ENCODE results near the gene SMIM20.

The SMIM20 gene

GRCh38 chr4:25950461-25951389 lies 36.7 kb downstream of the SMIM20 start:
- Mint-ChIP-seq H3K27me3 (ENCODE audit: low read depth) (peaks cover 31% of the 10 kb centered on the region), H3K27ac (no peak overlapping the region), H3K36me3 (ENCODE audit: low read depth) (no peaks in the 10 kb centered on the region), H3K4me1 (ENCODE audit: low read depth) (peaks cover 4% of the 10 kb centered on the region), H3K9me3 (no peaks in the 10 kb centered on the region), H3K4me3 (no peak overlapping the region)

GRCh38 chr4:25951390-25951952 lies 37.5 kb downstream of the SMIM20 start:
- H3K4me3 Mint-ChIP-seq = no peak overlapping the region
- peaks cover 4% of the 10 kb centered on the region for H3K4me1 Mint-ChIP-seq (ENCODE audit: low read depth)
- no peak overlapping the region for H3K27ac Mint-ChIP-seq
- peaks cover 4% of the 10 kb centered on the region for H3K9me3 Mint-ChIP-seq
- no peaks in the 10 kb centered on the region for H3K36me3 Mint-ChIP-seq (ENCODE audit: low read depth)
- H3K27me3 Mint-ChIP-seq (ENCODE audit: low read depth) = peaks cover 35% of the 10 kb centered on the region

DNA sequence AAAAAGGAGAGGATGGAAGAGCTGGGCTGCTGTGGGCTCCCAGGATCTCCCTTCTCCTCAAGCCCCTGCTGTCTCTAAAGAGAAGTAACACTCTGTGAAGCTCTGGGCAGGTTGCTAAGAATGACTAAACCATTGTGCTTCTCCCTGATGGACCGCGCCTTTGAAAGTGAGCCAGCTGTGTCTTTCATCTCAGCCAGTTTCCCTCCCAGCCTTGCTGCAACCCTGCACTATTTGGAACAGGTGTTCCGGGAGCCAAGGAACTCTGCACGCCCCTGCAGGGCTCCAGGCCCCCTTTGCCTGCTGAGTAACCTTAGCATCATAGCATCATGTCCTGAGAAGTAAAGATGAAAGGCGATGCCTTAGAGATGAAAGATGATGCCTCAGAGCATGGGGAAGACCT lies 39.7 kb downstream of the SMIM20 start:
- Mint-ChIP-seq H3K27me3 (ENCODE audit: low read depth) (peaks cover 25% of the 10 kb centered on the region), H3K36me3 (ENCODE audit: low read depth) (no peaks in the 10 kb centered on the region), H3K4me3 (no peak overlapping the region), H3K27ac (no peak overlapping the region), H3K9me3 (peaks cover 6% of the 10 kb centered on the region), H3K4me1 (ENCODE audit: low read depth) (peaks cover 4% of the 10 kb centered on the region)

- H3K27me3 Mint-ChIP-seq (ENCODE audit: low read depth) = peaks cover 20% of the 10 kb centered on the region
- peaks cover 6% of the 10 kb centered on the region for H3K9me3 Mint-ChIP-seq
- H3K36me3 Mint-ChIP-seq (ENCODE audit: low read depth) = no peaks in the 10 kb centered on the region
Measured at GRCh38 chr4:25954293-25954904, 40.4 kb downstream of the SMIM20 start.

DNA sequence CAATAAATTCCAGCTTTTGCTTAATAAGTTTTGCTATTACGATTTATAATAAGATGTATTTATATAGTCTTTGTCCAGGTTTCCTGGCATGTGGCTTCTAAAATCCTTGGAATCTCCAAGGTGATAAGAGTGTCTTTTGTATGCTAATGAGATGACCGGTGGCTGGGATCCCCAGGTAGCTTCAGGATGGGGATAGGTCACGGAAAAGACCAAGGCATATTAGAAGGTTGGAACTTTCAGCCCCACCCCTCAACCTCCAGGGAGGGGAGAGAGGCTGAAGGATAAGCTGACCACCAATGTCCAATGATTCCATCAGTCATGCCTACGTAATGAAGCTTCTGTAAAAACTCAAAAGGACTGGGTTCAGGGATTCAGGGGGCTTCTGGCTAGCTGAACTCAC lies 41.7 kb downstream of the SMIM20 start:
- Mint-ChIP-seq H3K36me3 (ENCODE audit: low read depth) (no peaks in the 10 kb centered on the region), H3K4me3 (no peak overlapping the region), H3K4me1 (ENCODE audit: low read depth) (peaks cover 4% of the 10 kb centered on the region), H3K9me3 (peaks cover 6% of the 10 kb centered on the region), H3K27me3 (ENCODE audit: low read depth) (peaks cover 11% of the 10 kb centered on the region), H3K27ac (no peak overlapping the region)

More at GRCh38 chr4:25954293-25954904, 40.4 kb downstream of the SMIM20 start:
- no peak overlapping the region for H3K4me3 Mint-ChIP-seq
- H3K4me1 Mint-ChIP-seq (ENCODE audit: low read depth) = peaks cover 4% of the 10 kb centered on the region
- H3K27ac Mint-ChIP-seq = no peak overlapping the region

- H3K27me3 Mint-ChIP-seq (ENCODE audit: low read depth) = peaks cover 8% of the 10 kb centered on the region
- peaks cover under 1% of the 10 kb centered on the region for H3K4me1 Mint-ChIP-seq (ENCODE audit: low read depth)
- H3K27ac Mint-ChIP-seq = no peak overlapping the region
- peaks cover 6% of the 10 kb centered on the region for H3K9me3 Mint-ChIP-seq
- no peaks in the 10 kb centered on the region for H3K36me3 Mint-ChIP-seq (ENCODE audit: low read depth)
- H3K4me3 Mint-ChIP-seq = no peak overlapping the region
Measured at GRCh38 chr4:25956260-25956659, 42.2 kb downstream of the SMIM20 start.

DNA sequence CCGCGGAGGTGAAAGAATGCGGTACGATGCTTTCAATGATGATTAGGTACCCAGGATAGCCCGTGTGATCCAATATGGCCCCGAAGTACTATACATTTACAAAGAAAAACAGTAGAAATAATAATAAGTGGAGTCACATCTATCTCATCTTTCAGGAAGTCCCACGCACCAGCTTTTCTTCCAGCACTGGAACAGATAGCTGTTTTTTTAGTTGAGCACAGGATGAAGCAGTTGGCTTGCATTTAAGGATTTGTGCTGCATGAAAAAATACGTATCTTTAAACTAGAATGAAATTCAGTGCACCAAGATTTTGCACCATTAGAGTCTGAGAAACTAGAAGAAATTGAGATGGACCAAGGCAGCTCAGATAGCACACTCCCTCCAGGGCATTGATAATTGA lies 44.1 kb downstream of the SMIM20 start:
- peaks cover 8% of the 10 kb centered on the region for H3K27me3 Mint-ChIP-seq (ENCODE audit: low read depth)
- H3K9me3 Mint-ChIP-seq = peaks cover 6% of the 10 kb centered on the region
- no peaks in the 10 kb centered on the region for H3K4me1 Mint-ChIP-seq (ENCODE audit: low read depth)
- H3K27ac Mint-ChIP-seq = no peak overlapping the region
- no peaks in the 10 kb centered on the region for H3K36me3 Mint-ChIP-seq (ENCODE audit: low read depth)
- no peak overlapping the region for H3K4me3 Mint-ChIP-seq

DNA sequence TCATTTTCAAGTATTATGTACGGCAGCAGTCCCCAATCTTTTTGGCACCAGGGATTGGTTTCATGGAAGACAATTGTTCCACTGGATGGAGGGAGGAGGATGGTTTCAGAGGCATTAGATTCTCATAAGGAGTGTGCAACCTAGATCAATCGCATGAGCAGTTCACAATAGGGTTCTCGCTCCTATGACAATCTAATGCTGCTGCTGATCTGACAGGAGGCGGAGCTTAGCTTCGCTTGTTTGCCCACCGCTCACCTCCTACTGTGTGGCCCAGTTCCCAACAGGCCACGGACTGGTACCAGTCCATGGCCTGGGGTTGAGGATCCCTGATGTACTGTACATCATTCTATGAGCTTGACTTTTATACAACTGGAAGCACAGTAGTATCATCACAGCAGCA lies 48.4 kb downstream of the SMIM20 start:
- no peaks in the 10 kb centered on the region for H3K4me1 Mint-ChIP-seq (ENCODE audit: low read depth)
- no peaks in the 10 kb centered on the region for H3K9me3 Mint-ChIP-seq
- no peak overlapping the region for H3K27ac Mint-ChIP-seq
- H3K27me3 Mint-ChIP-seq (ENCODE audit: low read depth) = peaks cover 12% of the 10 kb centered on the region
- H3K36me3 Mint-ChIP-seq (ENCODE audit: low read depth) = no peaks in the 10 kb centered on the region
- no peak overlapping the region for H3K4me3 Mint-ChIP-seq

DNA sequence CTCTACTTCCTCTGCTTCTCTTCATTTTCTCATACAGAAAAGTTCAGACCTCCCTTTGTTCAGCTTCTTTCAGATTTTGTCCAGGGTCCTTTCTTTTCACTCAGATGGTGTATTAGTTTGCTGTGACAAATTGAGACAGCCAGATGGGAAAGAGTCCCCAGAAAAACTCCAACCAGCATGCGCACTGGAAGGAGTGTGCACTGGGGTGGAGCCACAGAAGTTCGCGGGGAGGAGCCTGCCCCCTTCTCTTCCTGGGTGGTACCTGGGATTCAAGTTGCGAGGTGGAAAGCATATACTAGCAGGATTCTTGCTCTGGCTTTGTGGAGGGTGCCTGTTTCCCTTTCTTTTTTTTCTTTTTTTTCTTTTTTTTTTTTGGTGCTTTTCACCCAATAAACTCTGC lies 51.6 kb downstream of the SMIM20 start:
- Mint-ChIP-seq H3K27me3 (ENCODE audit: low read depth) (peaks cover 13% of the 10 kb centered on the region), H3K4me3 (no peak overlapping the region), H3K36me3 (ENCODE audit: low read depth) (no peaks in the 10 kb centered on the region), H3K4me1 (ENCODE audit: low read depth) (no peaks in the 10 kb centered on the region), H3K27ac (no peak overlapping the region), H3K9me3 (peaks cover 4% of the 10 kb centered on the region)

DNA sequence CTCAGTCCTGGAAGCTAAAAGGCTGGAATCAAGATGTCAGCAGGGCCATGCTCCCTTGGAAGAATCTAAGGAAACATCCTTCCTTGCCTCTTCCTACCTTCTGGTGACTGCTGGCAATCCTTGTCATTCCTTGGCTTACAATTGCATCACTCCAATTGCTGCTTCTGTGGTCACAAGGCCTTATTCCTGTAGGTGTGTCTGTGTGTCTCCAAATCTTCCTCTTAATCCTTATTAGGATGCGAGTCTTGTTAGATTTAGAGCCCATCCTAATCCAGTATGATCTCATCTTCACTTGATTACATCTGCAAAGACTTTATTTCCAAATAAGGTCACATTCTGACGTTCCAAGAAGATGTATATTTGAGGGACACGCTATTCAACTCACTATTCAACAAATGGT lies 52.2 kb downstream of the SMIM20 start:
- Mint-ChIP-seq H3K9me3 (peaks cover 4% of the 10 kb centered on the region), H3K36me3 (ENCODE audit: low read depth) (no peaks in the 10 kb centered on the region), H3K4me3 (no peak overlapping the region), H3K27ac (no peak overlapping the region), H3K27me3 (ENCODE audit: low read depth) (peaks cover 13% of the 10 kb centered on the region), H3K4me1 (ENCODE audit: low read depth) (no peaks in the 10 kb centered on the region)

GRCh38 chr4:25969374-25970155 lies 55.5 kb downstream of the SMIM20 start:
- no peak overlapping the region for H3K27ac Mint-ChIP-seq
- H3K27me3 Mint-ChIP-seq (ENCODE audit: low read depth) = peaks cover 13% of the 10 kb centered on the region
- H3K4me1 Mint-ChIP-seq (ENCODE audit: low read depth) = no peaks in the 10 kb centered on the region
- peaks cover 4% of the 10 kb centered on the region for H3K9me3 Mint-ChIP-seq
- no peak overlapping the region for H3K4me3 Mint-ChIP-seq
- no peaks in the 10 kb centered on the region for H3K36me3 Mint-ChIP-seq (ENCODE audit: low read depth)

DNA sequence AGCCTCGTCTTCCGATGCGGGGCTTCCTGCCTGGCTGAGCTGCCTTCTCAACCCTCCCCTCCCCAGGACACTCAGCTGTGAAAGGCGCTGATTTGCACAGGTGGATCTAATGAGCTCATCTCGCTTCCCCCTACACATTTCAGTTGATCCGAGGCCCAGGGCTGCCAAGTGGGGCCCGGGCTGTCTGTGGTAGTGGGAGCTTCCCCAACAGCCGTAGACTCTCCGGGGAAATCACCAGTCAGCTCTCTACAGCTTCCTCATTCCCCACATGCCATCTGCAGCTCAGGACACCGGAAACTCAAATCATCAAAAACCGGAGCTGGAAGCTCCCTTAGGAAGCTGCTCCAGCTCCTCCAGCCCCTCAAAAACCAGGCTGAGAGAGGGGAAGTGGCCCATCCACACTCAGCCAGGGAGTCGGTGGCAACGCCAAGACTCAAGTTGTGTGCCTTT lies 56.2 kb downstream of the SMIM20 start:
- no peak overlapping the region for H3K27ac Mint-ChIP-seq
- peaks cover 8% of the 10 kb centered on the region for H3K27me3 Mint-ChIP-seq (ENCODE audit: low read depth)
- no peaks in the 10 kb centered on the region for H3K36me3 Mint-ChIP-seq (ENCODE audit: low read depth)
- no peak overlapping the region for H3K4me3 Mint-ChIP-seq
- H3K9me3 Mint-ChIP-seq = peaks cover 4% of the 10 kb centered on the region
- no peaks in the 10 kb centered on the region for H3K4me1 Mint-ChIP-seq (ENCODE audit: low read depth)

- Mint-ChIP-seq H3K36me3 (ENCODE audit: low read depth) (no peaks in the 10 kb centered on the region), H3K9me3 (peaks cover 4% of the 10 kb centered on the region), H3K4me3 (no peak overlapping the region), H3K4me1 (ENCODE audit: low read depth) (no peaks in the 10 kb centered on the region), H3K27ac (no peak overlapping the region), H3K27me3 (ENCODE audit: low read depth) (peaks cover 3% of the 10 kb centered on the region)
Measured at GRCh38 chr4:25970691-25971432, 56.8 kb downstream of the SMIM20 start.

DNA sequence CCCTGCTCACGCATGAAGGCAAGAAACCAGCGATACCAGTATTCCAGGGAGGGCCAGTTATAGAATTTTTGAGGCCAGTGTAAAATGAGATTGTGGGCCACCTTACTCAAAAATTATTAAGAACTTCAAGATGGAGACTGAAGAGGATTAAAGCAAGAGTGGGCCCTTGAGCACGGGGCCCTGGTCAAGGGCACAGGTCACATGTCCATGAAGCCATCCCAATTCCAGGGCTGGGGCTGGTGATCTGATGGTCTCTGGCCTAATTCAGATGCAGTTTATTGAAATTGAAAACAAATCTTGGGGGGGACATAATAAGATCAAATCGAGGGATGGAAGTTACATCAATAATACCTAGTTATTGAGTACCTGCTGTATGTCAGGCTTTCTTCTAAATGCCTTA lies 58.3 kb downstream of the SMIM20 start:
- H3K4me3 Mint-ChIP-seq = no peak overlapping the region
- peaks cover 4% of the 10 kb centered on the region for H3K9me3 Mint-ChIP-seq
- H3K4me1 Mint-ChIP-seq (ENCODE audit: low read depth) = no peaks in the 10 kb centered on the region
- H3K27me3 Mint-ChIP-seq (ENCODE audit: low read depth) = peaks cover 6% of the 10 kb centered on the region
- H3K36me3 Mint-ChIP-seq (ENCODE audit: low read depth) = no peaks in the 10 kb centered on the region
- no peak overlapping the region for H3K27ac Mint-ChIP-seq

All from T-helper 1 cell treated with Interleukin-12 subunit alpha and Interleukin-12 subunit beta and Interleukin-4 antibody, amounts not matched to agents 30 μg/mL and 1 μg/mL, for 36 hours (primary cell).